NCI-H510A (cell line): ENCODE measurements around the gene MCF2L.
A peak's percentile ranks its signal among the peaks of the same experiment; 100 is the strongest.
"Not testable (repeated sequence)": the region's sequence is repeated elsewhere in the genome, so short reads cannot be mapped to it uniquely, and the experiment has no call there.

Experiments
- DNase-seq: peaks from one replicate; lab custom pipeline; 2025; lab: John Stamatoyannopoulos, UW

The MCF2L gene, protein sequence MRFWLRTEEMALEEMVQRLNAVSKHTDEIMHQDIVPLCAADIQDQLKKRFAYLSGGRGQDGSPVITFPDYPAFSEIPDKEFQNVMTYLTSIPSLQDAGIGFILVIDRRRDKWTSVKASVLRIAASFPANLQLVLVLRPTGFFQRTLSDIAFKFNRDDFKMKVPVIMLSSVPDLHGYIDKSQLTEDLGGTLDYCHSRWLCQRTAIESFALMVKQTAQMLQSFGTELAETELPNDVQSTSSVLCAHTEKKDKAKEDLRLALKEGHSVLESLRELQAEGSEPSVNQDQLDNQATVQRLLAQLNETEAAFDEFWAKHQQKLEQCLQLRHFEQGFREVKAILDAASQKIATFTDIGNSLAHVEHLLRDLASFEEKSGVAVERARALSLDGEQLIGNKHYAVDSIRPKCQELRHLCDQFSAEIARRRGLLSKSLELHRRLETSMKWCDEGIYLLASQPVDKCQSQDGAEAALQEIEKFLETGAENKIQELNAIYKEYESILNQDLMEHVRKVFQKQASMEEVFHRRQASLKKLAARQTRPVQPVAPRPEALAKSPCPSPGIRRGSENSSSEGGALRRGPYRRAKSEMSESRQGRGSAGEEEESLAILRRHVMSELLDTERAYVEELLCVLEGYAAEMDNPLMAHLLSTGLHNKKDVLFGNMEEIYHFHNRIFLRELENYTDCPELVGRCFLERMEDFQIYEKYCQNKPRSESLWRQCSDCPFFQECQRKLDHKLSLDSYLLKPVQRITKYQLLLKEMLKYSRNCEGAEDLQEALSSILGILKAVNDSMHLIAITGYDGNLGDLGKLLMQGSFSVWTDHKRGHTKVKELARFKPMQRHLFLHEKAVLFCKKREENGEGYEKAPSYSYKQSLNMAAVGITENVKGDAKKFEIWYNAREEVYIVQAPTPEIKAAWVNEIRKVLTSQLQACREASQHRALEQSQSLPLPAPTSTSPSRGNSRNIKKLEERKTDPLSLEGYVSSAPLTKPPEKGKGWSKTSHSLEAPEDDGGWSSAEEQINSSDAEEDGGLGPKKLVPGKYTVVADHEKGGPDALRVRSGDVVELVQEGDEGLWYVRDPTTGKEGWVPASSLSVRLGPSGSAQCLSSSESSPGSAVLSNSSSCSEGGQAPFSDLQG

DNA sequence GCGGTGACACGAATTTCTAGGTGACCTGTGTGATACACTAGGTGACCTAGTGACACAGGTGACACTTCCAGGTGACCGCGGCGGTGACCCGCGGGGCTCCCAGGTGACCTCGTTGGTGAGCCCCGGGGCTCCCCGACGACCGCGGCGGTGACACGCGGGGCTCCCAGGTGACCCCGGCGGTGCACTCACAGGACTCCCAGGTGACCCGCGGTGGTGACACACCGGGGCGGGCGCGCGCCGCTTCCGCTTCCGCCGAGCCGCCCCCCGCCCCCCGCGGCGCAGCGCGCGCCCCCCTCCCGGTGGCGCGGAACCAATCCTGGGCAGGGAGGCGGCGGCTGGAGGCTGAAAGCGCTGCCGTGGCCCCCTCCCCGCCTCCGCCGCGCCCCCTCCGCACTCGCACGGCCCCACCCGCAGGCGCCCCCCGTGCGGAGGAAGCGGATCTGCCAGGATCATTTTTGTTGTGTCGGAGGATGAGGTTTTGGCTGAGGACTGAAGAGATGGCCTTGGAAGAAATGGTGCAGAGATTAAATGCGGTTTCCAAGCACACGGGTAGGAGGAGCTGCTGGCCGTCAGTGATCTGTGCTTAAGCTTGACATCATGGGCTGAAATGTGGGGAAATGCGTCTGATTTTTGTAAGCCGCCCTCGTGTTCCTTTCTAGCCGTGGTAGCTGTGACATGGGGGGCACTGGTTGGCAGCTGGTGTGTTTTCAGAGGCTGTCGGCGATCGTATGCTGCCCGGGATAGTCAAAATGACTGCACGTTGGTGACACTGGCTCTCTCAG, at the start of gene MCF2L:
Gene MCF2L (plus strand): TSS at position 305 of the 782 bp plus-strand sequence. CDS start 166 bp downstream, at position 471.
- peak; percentile 58 for DNase-seq

DNA sequence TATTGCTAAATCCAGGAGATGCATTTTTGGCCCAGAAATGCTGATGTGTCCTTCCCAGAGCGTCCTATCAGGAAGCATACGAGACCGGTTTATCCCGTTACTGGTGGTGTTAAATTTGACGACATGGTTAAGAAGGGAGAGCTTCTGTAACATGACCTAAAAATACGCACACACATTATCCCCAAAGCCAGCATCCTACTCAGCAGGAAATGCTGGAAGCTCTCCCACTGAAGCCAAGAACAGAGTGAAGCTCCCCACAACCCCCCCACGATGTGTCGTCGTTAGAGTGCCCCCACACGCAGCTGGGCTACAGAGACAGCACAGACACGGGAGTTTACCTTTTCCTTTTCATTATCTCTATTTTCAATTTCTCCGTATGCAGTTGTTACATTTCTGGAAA, 45.1 kb upstream of the MCF2L start:
- no peak for DNase-seq

DNA sequence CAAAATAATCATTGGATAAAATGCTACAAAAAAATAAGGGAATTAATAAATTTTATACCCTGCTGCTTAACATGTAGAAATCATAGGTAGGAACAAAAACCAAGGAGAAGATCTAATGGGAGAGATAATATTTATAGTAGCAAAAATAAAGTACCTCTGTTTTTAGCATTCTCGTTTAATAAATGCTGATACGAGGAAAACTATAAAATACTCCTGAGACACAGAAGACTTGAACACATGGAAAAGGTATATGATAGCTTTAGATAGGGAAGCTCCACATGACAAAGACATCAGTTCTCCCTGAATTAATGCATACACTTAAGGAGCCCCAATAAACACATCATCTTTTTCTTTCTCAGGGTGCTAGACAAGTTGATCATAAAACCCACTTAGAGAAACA, 44.6 kb upstream of the MCF2L start:
- no peak for DNase-seq

DNA sequence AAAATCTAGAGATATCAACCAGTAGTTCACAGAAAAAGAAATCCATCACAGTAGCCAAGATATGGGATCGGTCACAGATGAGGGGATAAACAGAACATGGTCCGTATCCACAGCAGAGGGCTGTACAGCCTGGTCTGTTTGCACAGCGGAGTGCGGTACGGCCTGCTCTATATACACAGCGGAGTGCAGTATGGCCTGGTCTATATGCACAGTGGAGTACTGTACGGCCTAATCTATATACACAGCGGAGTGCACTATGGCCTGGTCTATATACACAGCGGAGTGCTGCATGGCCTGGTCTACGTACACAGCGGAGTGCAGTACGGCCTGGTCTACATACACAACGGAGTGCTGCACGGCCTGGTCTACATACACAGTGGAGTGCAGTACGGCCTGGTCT, 43.0 kb upstream of the MCF2L start:
- DNase-seq = no peak

DNA sequence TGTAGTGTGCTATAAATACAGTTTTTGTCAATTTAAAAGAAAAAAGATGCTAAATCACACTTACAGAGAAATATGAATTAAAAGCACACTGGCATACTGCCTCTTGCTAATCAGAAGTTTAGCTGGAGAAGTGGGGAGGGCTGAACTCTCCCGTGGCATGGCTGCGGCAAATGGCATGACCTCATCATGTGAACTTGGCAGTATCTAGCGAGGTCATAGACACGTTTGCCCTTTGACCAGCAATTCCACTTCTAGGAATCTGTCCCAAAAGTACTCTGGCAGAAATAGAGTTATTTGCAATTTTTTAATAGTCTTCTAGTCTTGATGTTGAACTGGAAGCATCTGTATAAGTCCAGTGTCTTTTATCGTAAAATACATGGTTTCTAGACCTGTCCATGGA, 42.0 kb upstream of the MCF2L start:
- no peak for DNase-seq

DNA sequence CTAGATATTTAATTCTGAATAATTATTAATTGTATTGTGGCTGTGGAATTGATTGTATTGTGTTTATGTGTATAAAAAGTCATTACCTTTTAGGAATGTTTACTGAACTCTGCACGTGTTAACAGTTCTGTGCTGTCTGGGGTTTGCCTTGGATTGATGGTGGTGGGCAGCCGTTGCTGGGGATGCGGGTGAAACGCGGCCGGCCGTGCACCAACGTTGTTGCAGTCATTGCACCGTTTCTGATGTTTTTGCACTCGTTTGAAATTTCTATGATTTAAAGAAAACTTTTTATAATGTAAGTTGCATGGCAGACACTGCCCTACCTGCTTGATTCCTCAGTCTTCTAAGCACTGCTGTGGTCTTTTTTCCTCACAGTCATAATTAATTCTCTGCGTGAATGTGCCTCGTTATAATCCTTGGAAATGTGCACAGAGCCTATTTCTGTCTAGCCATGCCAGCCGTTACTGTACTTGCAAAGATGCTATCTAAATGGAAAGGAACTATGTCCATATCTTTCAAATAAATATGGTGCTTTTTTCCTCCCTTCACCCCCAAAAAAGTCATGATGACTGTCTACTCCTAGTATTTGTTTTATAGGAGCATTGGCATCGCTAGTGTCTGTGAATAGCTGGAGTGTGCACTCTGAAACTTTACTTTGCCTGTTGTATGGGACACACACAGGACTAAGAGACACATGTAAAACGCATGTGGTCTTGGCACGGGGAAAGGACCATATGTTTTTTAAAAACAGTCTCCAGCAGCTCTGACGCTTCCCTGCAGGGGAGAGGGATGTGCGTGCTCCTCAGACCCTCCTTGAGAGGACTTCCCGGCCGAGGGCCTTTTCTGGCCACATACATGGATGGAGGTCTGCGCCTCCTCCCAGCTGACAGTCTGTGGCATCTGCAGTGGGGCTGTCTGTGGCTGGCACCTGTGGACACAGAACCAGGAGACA, 40.7 kb upstream of the MCF2L start:
- DNase-seq = no peak

DNA sequence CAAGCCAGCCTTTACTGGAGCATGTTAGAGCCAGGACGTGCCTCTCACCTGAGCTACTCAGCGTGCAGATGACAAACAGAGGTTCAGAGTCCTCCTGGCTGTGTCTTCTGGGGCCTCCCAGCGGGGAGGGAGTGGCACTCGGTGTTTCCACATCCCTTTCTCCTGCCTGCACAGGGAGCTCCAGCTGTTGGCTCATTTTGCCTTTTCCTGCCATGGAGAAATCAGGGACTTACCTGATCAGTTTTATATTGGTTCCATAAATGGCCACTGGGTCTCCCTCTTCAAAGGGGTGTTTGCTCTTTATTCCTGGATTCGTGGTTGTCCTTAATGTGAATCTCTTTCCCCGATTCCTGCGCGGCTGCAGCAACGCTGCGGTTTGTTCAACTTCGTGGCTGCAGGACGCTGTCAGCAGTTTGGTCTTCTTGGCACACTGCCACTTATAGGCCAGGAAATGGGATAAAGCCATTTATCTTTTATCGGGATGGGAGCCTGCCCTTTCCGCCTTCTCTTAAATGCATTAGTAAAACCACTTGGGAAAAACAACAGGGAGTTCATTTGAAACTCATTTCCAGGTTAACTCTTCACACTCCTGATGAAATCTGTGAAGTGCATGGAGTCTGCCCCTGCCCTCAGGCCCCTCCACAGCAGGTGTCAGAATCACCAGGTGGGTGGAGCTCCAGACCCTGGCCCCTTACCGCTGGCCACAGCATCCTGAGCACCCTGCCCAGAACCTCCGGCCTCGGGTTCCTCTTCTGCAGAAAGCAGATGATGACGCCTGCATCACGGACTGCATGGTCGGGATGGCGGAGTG, 39.8 kb upstream of the MCF2L start:
- peak; percentile 59 for DNase-seq

DNA sequence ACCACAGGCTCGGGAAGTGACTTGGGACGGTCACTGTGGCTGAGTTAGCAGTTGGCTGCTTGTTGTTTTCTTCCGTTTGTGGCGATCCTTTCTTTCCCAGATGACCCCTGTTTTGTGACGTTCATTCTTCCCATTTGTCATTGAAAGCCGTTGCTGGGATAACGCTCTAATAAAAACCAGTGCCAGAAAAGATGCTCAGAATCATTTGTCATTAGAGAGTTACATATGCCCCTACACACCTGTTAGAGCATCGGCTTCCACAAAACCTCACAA, 39.3 kb upstream of the MCF2L start:
- no peak for DNase-seq

DNA sequence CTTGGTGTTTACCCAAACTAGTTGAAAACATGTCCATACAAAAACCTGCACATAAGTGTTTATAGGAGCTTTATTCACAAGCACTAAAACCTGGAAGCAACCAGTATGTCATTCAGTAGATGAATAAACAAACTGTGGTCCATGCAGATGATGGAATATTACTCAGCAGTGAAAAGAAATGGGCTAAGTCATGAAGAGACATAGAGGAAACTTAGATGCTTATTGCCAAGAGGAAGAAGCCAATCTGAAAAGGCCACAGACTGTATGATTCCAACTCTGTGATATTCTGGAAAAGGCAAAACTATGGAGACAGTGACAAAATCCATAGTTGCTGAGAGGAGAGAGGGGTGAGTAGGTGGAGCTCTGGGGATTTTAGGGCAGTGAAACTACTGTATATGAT, 38.8 kb upstream of the MCF2L start:
- no peak for DNase-seq

DNA sequence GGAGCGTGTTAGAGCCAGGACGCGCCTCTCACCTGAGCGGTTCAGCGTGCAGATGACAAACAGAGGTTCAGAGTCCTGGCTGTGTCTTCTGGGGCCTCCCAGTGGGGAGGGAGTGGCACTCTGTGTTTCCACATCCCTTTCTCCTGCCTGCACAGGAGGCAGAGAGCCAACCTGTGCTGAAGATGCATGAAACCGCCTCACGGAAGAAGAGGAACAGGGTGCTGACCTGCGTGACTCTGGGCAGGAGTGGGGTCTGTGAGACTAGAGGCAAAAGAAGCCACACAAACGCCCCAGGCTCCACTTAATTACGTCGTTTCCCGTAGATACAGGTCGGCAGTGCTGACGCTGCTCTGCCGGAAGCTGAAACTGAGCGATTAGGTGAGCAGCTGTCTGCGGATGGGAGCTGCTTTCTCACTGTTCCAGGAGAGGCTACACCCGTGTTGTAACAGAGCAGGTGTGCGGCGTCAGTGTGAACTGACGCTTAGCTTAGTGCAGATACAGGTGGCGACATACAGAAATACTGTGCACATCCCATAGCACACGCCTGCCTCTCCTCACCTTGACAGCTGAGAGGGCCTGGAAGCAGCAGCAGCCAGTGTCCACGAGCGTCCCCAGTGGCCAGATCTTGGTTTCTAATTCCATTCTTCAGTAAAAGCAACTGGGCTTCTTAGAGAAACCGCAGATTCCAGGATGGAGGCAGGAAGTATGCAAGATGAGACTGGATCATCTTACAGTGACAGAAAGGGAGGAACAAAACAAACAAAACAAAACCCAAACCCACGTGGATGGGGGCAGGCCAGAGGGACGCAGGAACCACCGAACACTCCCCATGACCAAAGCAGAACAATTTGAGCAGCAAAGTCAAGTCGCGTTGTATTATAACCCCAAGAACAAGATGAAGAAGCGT, 37.7 kb upstream of the MCF2L start:
- peak; percentile 89 for DNase-seq

DNA sequence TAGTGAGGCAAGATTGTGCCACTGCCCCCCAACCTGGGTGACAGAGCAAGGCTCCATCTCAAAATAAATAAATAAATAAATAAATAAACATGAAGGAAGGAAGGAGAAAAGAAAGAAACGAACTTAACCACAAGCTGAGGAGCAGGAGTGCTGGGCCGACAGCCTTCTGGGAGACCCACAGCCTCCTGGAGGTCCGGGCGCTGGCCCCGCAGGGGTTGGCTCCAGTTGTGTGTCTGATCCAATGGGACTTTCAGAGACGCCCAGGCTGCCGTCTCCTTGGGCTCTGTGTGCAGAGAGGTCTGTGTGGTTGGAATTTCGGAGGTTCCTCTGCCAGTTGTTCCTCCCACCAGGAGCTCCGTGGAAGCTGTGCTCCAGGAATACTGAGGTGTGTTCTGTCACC, 36.0 kb upstream of the MCF2L start:
- DNase-seq = no peak

DNA sequence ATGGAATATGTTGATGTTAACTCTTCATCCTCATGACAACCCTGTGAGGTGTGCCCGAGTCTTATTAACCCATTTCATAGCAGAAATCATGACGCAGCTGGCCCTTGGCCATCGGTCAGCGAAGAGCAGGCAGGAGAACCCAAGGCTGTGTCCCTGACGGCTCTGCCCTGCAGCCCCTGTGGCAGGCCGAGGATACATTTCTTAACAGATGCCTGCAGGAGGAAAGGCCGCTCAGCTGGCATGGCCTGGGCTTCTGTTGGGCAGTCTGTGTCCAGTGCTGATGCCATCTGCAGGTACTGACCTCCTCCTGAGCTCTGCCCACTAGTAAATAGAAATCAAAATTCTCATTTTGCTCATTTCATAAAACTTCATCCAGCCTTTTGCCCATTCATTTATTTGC, 35.4 kb upstream of the MCF2L start:
- no peak for DNase-seq

DNA sequence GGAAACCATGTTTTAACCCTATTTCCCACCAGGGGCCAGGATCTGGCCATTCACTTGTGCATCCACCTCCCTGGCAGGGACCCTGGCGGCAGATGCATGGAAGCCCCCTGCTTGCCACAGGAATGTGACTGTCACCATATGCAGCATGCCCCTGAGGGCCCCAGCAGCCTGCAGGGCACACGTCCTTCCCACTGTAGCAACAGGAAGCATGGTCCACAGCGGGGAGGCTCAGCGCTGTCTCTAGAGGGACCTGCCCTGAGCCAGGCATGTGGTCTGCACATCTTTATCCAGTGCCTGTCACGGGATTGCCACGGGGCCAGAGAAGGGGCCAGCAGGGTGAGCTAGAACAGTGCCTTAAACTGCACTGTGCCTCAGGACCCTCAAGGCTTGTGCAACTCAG, 34.9 kb upstream of the MCF2L start:
- no peak for DNase-seq

DNA sequence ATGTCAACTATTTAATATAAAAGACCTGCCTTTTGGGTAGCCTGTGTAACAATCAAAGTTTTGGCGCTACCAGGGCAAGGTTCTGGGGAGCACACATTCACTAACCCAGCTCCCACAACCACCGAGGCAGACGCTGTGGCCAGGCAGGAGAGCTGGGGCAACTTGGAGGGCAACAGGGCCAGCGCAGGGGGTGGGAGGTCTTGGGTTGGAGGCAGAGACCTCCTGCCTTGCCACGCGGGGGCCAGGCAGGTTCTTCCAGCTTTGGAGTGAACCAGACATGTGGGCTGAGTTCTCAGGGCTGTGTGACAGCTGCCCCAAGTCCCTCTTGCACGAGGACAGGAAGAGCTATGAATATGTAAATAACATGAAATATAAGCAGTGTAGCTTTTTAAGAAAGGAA, 30.3 kb upstream of the MCF2L start:
- DNase-seq = no peak

DNA sequence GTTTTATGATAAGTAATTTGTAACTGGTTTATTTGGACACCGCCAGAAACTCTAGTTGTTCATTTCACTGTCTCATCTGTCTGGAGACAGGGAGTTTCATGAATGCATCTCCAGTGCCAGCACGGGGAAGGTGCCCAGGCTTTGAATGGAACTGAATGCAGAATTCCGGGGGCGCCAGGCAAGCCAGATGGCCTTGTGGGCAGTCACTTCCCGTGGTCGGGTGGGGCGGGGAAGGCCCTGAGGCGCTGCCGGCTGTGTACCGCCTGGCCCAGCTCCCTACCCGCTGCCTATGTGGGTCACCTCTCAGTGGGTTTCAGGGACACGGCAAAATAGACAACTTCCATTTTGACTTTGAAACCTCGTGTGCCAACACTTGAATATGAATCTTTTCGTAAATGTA, 28.8 kb upstream of the MCF2L start:
- no peak for DNase-seq

DNA sequence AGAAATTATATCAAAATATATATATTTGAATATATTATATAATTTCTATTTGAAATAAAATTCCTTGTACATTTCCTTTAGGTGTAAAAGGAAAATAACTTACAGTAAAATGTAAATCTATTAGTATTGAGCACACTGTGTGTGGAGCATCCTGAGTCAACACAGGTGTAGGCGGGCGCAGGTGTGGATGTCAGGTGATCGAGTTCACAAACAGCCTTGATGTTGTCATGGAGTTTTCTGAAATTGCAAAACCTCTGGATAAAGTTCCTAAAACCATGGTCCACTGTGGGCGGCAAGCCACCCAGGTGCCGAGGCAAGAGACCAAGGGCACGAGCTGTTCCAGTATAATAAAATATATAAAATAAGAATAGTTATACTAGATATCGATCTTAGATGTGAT, 27.7 kb upstream of the MCF2L start:
- DNase-seq = peak; percentile 41

DNA sequence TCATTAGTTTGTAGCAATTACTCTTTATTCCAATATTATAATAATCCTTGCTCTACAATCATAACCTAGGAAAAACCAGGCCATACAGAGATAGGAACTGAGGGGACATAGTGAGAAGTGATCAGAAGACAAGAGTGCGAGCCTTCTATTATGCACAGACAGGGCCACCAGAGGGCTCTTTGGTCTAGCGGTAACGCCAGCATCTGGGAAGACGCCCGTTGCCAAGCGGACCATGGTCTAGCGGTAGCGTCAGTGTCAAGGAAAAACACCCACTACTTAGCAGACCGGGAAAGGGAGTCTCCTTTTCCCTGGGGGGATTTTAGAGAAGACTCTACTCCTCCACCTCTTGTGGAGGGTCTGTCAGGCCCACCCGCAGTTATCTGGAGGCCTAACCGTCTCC, 27.2 kb upstream of the MCF2L start:
- not testable (repeated sequence) for DNase-seq

DNA sequence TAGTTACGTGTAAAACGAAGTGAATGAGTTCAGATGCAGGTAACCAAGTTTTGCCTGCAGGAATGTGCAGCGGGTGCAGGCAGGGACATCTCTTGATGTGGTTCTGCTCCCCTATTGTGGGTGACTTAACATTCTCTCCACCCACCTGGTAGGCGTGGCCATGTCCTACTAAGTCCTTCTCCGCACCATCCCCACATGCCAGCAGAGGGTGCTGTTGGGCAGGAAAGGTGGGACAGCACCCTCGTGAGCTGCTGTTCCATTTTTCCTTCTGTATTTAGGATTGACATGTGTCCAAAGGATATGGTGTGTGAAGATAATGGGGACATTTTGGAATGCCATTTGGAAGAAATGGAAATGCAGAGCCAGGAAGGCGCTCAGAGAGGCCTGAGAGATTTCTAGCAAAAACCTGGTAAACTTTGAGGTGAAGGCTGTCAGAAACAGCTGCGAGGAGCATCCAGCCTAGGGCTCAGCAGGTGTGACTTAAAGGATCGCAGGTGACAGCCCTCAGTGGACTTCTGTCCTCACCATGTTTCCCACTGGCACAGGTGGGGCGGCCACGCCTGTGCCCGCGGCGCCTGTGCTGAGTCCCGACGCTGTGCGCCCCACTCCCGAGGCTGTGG, 26.2 kb upstream of the MCF2L start:
- peak; percentile 91 for DNase-seq
